ENCODE results near the gene ZNF784. TPM values are rescaled to one million over a fixed set of nuclear protein-coding genes. Genes with fewer than 3 reads are reported as not detected.

The ZNF784 gene
- total RNA-seq = 1.9 and 3.0 TPM in 2 replicates

DNA sequence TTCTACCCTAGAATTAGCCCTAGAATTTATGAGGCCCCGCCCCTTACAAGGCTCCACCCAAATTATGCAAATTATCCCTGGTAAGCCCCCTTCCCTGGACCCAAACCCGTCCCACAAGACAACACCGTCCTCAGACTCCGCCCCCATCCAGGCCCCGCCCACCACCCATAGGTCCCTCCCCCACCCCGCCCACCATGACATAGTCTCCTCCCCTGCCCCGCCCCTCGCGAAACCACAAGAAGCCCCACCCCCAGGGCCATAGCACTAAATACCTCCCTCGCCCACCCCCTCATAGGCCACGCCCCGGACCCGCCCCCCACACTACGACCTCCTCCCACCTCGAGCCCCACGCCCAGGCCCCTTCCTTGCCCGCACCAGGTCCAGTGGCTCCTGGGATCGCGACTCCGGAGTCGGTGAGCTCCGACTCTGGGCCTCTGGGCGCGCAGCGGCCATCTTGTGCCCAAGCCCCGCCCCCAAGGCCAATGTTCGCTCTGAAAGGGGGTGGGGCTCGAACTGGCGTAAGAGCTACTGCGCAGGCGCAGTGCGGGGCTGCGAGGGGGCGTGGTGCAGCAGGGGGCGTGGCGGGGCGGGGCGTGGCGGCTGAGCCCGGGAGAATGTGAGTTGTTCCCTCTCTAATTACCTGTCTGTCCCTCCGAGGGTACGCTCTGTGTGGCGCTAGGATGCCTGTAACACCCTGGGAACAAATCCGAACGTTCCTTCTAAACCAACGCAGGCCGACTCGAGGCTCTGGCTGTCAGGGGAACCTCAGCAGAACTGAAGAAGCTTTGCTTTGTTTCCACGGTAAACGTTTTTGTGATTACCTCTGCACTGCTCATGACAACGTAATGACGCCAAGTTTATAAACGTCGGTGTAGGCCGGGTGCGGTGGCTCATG, at the start of gene ZNF784:
Gene ZNF784 (minus strand): TSS at position 458 of the 895 bp plus-strand sequence. CDS start 5 bp downstream, at position 453.

GRCh38 chr19:55654868-55655647, 30.7 kb upstream of the ZNF784 start, which contains the start of gene U2AF2:
U2AF2 (plus strand) TSS chr19:55655035; CDS start chr19:55655105, 70 bp downstream.

GRCh38 chr19:55647732-55648584, 23.6 kb upstream of the ZNF784 start, which contains the start of gene CCDC106:
CCDC106 (plus strand) TSS chr19:55648212; CDS start chr19:55649047, 835 bp downstream.

GRCh38 chr19:55643003-55643886, 18.9 kb upstream of the ZNF784 start, which contains the start of gene ZNF581:
ZNF581 (plus strand) TSS chr19:55643649; CDS start chr19:55644572, 923 bp downstream.

GRCh38 chr19:55640577-55641425, 16.4 kb upstream of the ZNF784 start, which contains the start of gene ZNF580:
ZNF580 (plus strand) TSS chr19:55641002; CDS start chr19:55642509, 1,507 bp downstream.

DNA sequence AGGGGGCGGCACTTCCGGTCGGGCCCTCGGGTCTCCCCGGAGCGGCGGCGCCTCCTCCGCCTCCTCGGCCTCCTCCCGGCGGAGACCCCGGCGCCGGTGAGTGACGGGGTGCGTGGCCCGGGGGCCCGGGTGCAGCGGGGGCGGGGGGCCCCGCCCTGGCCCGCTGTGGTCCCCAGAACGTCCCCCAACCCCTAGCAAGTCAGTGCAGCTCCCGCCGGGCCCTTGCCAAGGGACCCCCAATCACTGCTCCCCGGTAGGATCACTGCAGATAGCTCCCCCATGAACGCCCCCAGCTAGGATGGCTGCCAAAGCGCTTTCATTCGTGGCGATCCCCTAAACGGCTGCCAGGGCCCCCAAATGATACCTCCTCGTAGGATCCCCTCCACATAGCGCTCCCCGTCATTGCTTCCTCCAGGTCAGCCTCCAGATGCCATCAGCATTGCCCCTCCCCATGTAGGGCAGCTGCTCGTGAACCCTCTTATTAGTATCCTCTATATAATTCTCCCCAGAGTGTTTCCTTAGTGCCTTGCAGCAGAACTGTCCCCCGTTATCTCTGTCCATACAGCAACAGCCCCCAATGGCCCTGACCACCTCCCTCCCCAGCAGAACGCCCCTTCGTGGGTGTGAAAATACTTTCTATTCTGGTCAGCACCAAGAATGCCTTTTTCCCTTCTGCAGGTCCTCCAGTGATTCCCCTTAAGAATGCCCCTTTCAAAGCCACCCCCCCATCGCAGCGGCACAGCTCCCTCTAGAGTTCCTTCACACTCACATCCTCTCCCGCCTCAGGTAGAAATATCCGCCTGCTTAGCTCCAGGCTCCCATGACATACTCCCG, 18.5 kb downstream of the ZNF784 start, which contains the start of gene ZNF865:
Gene ZNF865 (plus strand): TSS at position 11 of the 834 bp plus-strand sequence. CDS start 7,972 bp downstream, outside the sequence.

GRCh38 chr19:55599842-55600661, 24.3 kb downstream of the ZNF784 start, which contains the start of gene ZNF524:
ZNF524 (plus strand) TSS chr19:55600288; CDS start chr19:55602113, 1,825 bp downstream.

GRCh38 chr19:55599468-55599841, 24.9 kb downstream of the ZNF784 start, which contains the start of gene FIZ1:
FIZ1 (minus strand) TSS chr19:55599517; CDS start chr19:55597865, 1,652 bp downstream.

GRCh38 chr19:55580628-55581144, 43.7 kb downstream of the ZNF784 start, which contains the start of gene ZNF579:
ZNF579 (minus strand) TSS chr19:55580848; CDS start chr19:55579639, 1,209 bp downstream.

Other genes with a start within 250 kb of the ZNF784 start
- not detected in 2 replicates for gene TMEM190, start 247.7 kb downstream of the ZNF784 start, total RNA-seq
- 0.17 and 1.8 TPM in 2 replicates for gene TMEM238, start 240.3 kb downstream of the ZNF784 start, total RNA-seq
- 462 and 817 TPM in 2 replicates for gene RPL28, start 238.6 kb downstream of the ZNF784 start, total RNA-seq
- 249 and 263 TPM in 2 replicates for gene UBE2S, start 216.8 kb downstream of the ZNF784 start, total RNA-seq
- gene SHISA7, start 181.3 kb downstream of the ZNF784 start, total RNA-seq = not detected in 2 replicates
- gene ISOC2, start 162.9 kb downstream of the ZNF784 start, total RNA-seq = 74.8 and 86.4 TPM in 2 replicates
- gene C19orf85, start 159.8 kb downstream of the ZNF784 start, total RNA-seq = not detected in 2 replicates
- gene ZNF628, start 147.9 kb downstream of the ZNF784 start, total RNA-seq = 5.4 and 9.4 TPM in 2 replicates
- 25.1 and 29.8 TPM in 2 replicates for gene NAT14, start 139.4 kb downstream of the ZNF784 start, total RNA-seq
- gene SSC5D, start 136.1 kb downstream of the ZNF784 start, total RNA-seq = 0.89 and 1.7 TPM in 2 replicates
- gene SBK2, start 87.4 kb downstream of the ZNF784 start, total RNA-seq = not detected in 2 replicates
- gene SBK3, start 79.0 kb downstream of the ZNF784 start, total RNA-seq = 0.15 TPM in 1 of 2 replicates, not detected in the other
- 5.0 and 5.2 TPM in 2 replicates for gene ZNF579, start 43.7 kb downstream of the ZNF784 start, total RNA-seq
- 4.5 and 4.9 TPM in 2 replicates for gene FIZ1, start 25.0 kb downstream of the ZNF784 start, total RNA-seq
- 19.3 and 19.7 TPM in 2 replicates for gene ZNF524, start 24.3 kb downstream of the ZNF784 start, total RNA-seq
- gene ZNF865, start 18.9 kb downstream of the ZNF784 start, total RNA-seq = 2.4 and 3.2 TPM in 2 replicates
- 10.4 and 15.0 TPM in 2 replicates for gene ZNF580, start 16.4 kb upstream of the ZNF784 start, total RNA-seq
- gene ZNF581, start 19.1 kb upstream of the ZNF784 start, total RNA-seq = 20.5 and 26.3 TPM in 2 replicates
- 14.7 and 15.6 TPM in 2 replicates for gene CCDC106, start 23.6 kb upstream of the ZNF784 start, total RNA-seq
- gene U2AF2, start 30.5 kb upstream of the ZNF784 start, total RNA-seq = 197 and 225 TPM in 2 replicates
- 103 and 112 TPM in 2 replicates for gene EPN1, start 50.7 kb upstream of the ZNF784 start, total RNA-seq
- not detected in 2 replicates for gene NLRP9, start 113.8 kb upstream of the ZNF784 start, total RNA-seq
- gene RFPL4A, start 134.5 kb upstream of the ZNF784 start, total RNA-seq = not detected in 2 replicates
- gene RFPL4AL1, start 144.6 kb upstream of the ZNF784 start, total RNA-seq = not detected in 2 replicates
- gene NLRP11, start 207.4 kb upstream of the ZNF784 start, total RNA-seq = not detected in 2 replicates
- gene NLRP4, start 212.0 kb upstream of the ZNF784 start, total RNA-seq = not detected in 2 replicates

Measured in bronchus fibroblast of lung (primary cell).